Measurements from ENCODE around the gene FGD3. TPM values are rescaled to one million over a fixed set of nuclear protein-coding genes. Genes with fewer than 3 reads are reported as not detected.

FGD3 gene
- total RNA-seq, 1 donor from 2014 or later, result 19.9 TPM

GRCh38 chr9:92942688-92943616 lies 4.4 kb upstream of the FGD3 start:
- TF ChIP-seq, protein P1, sequence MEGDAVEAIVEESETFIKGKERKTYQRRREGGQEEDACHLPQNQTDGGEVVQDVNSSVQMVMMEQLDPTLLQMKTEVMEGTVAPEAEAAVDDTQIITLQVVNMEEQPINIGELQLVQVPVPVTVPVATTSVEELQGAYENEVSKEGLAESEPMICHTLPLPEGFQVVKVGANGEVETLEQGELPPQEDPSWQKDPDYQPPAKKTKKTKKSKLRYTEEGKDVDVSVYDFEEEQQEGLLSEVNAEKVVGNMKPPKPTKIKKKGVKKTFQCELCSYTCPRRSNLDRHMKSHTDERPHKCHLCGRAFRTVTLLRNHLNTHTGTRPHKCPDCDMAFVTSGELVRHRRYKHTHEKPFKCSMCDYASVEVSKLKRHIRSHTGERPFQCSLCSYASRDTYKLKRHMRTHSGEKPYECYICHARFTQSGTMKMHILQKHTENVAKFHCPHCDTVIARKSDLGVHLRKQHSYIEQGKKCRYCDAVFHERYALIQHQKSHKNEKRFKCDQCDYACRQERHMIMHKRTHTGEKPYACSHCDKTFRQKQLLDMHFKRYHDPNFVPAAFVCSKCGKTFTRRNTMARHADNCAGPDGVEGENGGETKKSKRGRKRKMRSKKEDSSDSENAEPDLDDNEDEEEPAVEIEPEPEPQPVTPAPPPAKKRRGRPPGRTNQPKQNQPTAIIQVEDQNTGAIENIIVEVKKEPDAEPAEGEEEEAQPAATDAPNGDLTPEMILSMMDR (IDR thresholded peaks at IDR 0.05), result no peak
- TF ChIP-seq POLR2AphosphoS5 (IDR thresholded peaks at IDR 0.05; ENCODE audit: insufficient read depth in 1 of 2, low read depth in 1 of 2), result no peak
- no peak for TF ChIP-seq POLR2A (IDR thresholded peaks at IDR 0.05)
- Histone ChIP-seq H3K36me3 (no peaks in the 10 kb centered on the region), H3K9me3 (no peaks in the 10 kb centered on the region), H3K4me3 (no peak overlapping the region), H3K27me3 (no peaks in the 10 kb centered on the region), H3K27ac (peak overlapping the region; percentile 5), H3K4me1 (peaks cover 12% of the 10 kb centered on the region)
- intact Hi-C loops (cut with DNase I), result no loop called here
- DNase-seq (ENCODE audit: extremely low spot score in 2 of 2), result no peak

DNA sequence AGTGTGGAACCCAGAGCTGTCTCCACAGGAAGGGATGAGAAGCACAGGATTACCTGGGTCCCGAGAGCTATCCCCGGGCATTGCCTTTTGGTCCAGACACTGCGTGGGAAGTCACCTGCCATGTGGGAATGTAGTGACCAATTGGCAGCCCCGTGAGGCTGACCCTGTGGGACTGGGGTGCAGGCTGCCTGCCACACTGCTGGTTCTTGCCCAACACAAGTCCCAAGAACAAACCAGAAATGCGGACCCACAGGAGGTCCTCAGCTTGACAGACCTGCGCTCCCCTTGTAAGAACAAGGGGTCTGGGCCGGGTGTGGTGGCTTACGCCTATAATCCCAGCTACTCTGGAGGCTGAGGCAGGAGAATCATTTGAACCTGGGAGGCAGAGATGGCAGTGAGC lies 2.4 kb upstream of the FGD3 start:
- Histone ChIP-seq H3K9me3 (no peaks in the 10 kb centered on the region), H3K36me3 (no peaks in the 10 kb centered on the region), H3K27me3 (no peaks in the 10 kb centered on the region), H3K27ac (no peak overlapping the region), H3K4me1 (peaks cover 13% of the 10 kb centered on the region), H3K4me3 (no peak overlapping the region)
- intact Hi-C loops (cut with DNase I), result no loop called here
- no peak for DNase-seq (ENCODE audit: extremely low spot score in 2 of 2)
- TF ChIP-seq POLR2A (IDR thresholded peaks at IDR 0.05), result no peak
- TF ChIP-seq, protein P1 (IDR thresholded peaks at IDR 0.05), result no peak
- TF ChIP-seq POLR2AphosphoS5 (IDR thresholded peaks at IDR 0.05; ENCODE audit: insufficient read depth in 1 of 2, low read depth in 1 of 2), result no peak

- no peak for DNase-seq (ENCODE audit: extremely low spot score in 2 of 2)
Measured at GRCh38 chr9:92945796-92946195, 1.5 kb upstream of the FGD3 start.

GRCh38 chr9:92948038-92948534 lies 763 bp downstream of the FGD3 start:
- Histone ChIP-seq H3K4me3 (peak overlapping the region; percentile 48 to 55), H3K9me3 (no peaks in the 10 kb centered on the region), H3K27ac (no peak overlapping the region), H3K4me1 (peaks cover 19% of the 10 kb centered on the region), H3K27me3 (no peaks in the 10 kb centered on the region), H3K36me3 (no peaks in the 10 kb centered on the region)
- no peak for DNase-seq (ENCODE audit: extremely low spot score in 2 of 2)
- intact Hi-C loops (cut with DNase I), result no loop called here
- TF ChIP-seq POLR2A (IDR thresholded peaks at IDR 0.05), result no peak
- TF ChIP-seq, protein P1 (IDR thresholded peaks at IDR 0.05), result no peak
- no peak for TF ChIP-seq POLR2AphosphoS5 (IDR thresholded peaks at IDR 0.05; ENCODE audit: insufficient read depth in 1 of 2, low read depth in 1 of 2)

More at GRCh38 chr9:92945796-92946195, 1.5 kb upstream of the FGD3 start:
- TF ChIP-seq, protein P1 (IDR thresholded peaks at IDR 0.05), result no peak
- TF ChIP-seq POLR2A (IDR thresholded peaks at IDR 0.05) (no peak), POLR2AphosphoS5 (IDR thresholded peaks at IDR 0.05; ENCODE audit: insufficient read depth in 1 of 2, low read depth in 1 of 2) (no peak)
- Histone ChIP-seq H3K4me1 (peaks cover 17% of the 10 kb centered on the region), H3K9me3 (no peaks in the 10 kb centered on the region), H3K36me3 (no peaks in the 10 kb centered on the region), H3K27ac (no peak overlapping the region), H3K4me3 (no peak overlapping the region), H3K27me3 (no peaks in the 10 kb centered on the region)
- intact Hi-C loops (cut with DNase I), result no loop called here

DNA sequence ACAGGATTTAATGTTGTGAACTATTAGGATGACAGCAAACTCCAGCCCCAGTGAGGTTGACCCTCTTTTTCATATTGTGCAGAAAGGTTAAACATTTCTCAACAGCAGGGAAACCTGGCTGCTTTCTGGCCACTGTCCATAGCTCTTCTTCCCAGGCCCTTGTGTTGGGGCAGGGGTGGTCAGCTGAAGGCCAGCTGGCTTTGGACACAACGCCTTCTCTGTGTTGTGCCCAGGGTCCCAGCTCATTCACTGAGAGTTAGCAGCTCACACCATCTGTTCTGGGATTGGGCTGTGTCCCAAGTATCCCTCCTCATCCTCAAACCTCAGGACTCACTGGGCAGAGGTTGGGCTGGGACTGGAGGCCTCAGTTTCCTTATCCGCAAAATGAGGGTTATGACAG lies 1.3 kb downstream of the FGD3 start:
- Histone ChIP-seq H3K27ac (no peak overlapping the region), H3K27me3 (no peaks in the 10 kb centered on the region), H3K4me1 (peaks cover 23% of the 10 kb centered on the region), H3K36me3 (no peaks in the 10 kb centered on the region), H3K4me3 (no peak overlapping the region), H3K9me3 (no peaks in the 10 kb centered on the region)
- intact Hi-C loops (cut with DNase I), result no loop called here
- no peak for TF ChIP-seq POLR2A (IDR thresholded peaks at IDR 0.05)
- no peak for TF ChIP-seq POLR2AphosphoS5 (IDR thresholded peaks at IDR 0.05; ENCODE audit: insufficient read depth in 1 of 2, low read depth in 1 of 2)
- TF ChIP-seq, protein P1 (IDR thresholded peaks at IDR 0.05), result no peak
- no peak for DNase-seq (ENCODE audit: extremely low spot score in 2 of 2)

Measured in vagina (tissue), 2 donors.